A673 (cell line): Measurements from ENCODE around the gene DHRS3.

Source experiments
- EZH2 ChIP-seq: fragments of 200-600 bp; sonication (generic); IDR thresholded peaks from 2 replicates; pipeline ENCODE4 v1.6.1; 2017; ENCODE audit warnings: borderline replicate concordance, low read depth, mild to moderate bottlenecking, mixed read lengths, antibody characterized with exemption, low read length; ENCODE audit not compliant: poor library complexity, severe bottlenecking
- TF ChIP-seq, protein P1 (sequence below): fragments of 300-800, 200-600 bp; sonication (generic); conservative IDR thresholded peaks from 2 replicates; pipeline ENCODE4 v1.5.1; 2017; ENCODE audit warnings: low read depth, mild to moderate bottlenecking, antibody characterized with exemption, low read length, moderate library complexity, mixed read lengths

DNA sequence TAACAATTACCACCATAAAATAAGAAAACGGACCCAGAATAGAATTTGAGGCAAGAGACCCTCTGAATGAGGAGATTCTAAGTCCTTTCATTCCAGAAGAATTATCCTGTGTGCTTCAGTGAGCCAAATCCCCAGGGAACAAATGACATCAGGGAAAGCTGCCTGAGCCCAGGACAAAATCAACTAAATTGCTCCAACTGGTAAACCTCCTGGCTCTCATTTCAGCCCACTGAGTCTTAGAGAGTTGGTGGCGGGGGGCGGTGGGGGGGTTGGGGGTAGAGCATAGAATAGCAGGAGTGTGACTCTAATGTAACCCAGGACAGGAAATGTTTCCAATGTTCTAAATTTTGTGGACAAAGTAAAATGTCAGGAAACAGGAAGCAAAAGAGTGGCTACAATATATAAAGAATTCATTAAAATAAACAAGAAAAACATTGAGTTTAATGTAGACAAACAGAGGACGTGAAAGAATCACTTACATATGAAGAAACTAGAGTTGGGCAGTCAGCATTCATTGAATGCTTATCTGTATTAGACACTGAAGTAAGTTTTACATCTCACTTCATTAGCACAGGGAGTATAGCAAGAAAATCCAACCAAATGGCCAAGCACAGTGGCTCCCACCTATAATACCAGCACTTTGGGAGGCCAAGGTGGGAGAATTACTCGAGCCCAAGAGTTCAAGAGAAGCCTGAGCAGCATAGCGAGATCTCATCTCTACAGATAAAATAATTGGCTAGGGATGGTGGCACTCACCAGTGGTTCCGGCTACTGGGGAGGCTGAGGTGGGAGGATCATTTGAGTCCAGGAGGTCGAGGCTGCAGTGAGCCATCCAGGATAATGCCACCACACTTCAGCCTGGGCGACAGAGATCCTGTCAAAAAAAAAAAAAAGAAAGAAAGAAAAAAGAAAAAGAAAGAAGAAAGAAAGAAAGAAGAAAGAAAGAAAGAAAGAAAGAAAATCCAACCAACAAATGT is 75.1 kb downstream of the DHRS3 start:
- TF ChIP-seq, protein P1, sequence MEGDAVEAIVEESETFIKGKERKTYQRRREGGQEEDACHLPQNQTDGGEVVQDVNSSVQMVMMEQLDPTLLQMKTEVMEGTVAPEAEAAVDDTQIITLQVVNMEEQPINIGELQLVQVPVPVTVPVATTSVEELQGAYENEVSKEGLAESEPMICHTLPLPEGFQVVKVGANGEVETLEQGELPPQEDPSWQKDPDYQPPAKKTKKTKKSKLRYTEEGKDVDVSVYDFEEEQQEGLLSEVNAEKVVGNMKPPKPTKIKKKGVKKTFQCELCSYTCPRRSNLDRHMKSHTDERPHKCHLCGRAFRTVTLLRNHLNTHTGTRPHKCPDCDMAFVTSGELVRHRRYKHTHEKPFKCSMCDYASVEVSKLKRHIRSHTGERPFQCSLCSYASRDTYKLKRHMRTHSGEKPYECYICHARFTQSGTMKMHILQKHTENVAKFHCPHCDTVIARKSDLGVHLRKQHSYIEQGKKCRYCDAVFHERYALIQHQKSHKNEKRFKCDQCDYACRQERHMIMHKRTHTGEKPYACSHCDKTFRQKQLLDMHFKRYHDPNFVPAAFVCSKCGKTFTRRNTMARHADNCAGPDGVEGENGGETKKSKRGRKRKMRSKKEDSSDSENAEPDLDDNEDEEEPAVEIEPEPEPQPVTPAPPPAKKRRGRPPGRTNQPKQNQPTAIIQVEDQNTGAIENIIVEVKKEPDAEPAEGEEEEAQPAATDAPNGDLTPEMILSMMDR, result no peak
- TF ChIP-seq EZH2, result no peak
